Prostate gland (tissue), 2 donors: ENCODE measurements around the gene NELFB. TPM values are rescaled to one million over a fixed set of nuclear protein-coding genes. Genes with fewer than 3 reads are reported as not detected.

Experiments used
- DNase-seq: peaks from one replicate; pipeline ENCODE4 v3.0.0-alpha.2; 2019; ENCODE audit warnings: low spot score
- H3K27ac ChIP-seq, 2 donors: fragments of 200-600 bp; sonication (generic); 2 replicates each; pipeline ENCODE4 v1.5.1; 2017 to 2019
- H3K27me3 ChIP-seq: fragments of 200-600 bp; sonication (generic); replicated peaks from 2 replicates; pipeline ENCODE4 v1.5.1; 2019; ENCODE audit not compliant: insufficient read depth
- H3K36me3 ChIP-seq, 2 donors: fragments of 200-600 bp; sonication (generic); 1 replicate in 1 of 2; 2 replicates in 1 of 2; pipeline versions ENCODE4 v1.5.1 to v1.8.1; 2017 to 2019
- H3K4me1 ChIP-seq: fragments of 200-600 bp; sonication (generic); replicated peaks from 2 replicates; pipeline ENCODE4 v1.5.1; 2019
- H3K4me3 ChIP-seq, 2 donors: fragments of 200-600 bp; sonication (generic); 2 replicates each; pipeline ENCODE4 v1.5.1; 2017 to 2019
- H3K9me3 ChIP-seq: fragments of 200-600 bp; sonication (generic); 2 replicates; pipeline ENCODE4 v1.5.1; 2017
- CTCF ChIP-seq, 4 experiments: fragments of 200-600 bp in 2 of 4; fragments of 450-650 bp in 2 of 4; sonication (generic) in 2 of 4; IDR thresholded peaks; 1 replicate in 3 of 4; 2 replicates in 1 of 4; pipeline ENCODE4 v1.5.1; 2016 to 2019; ENCODE audit warnings: antibody characterized with exemption in 4 of 4, mild to moderate bottlenecking in 2 of 4, moderate library complexity in 2 of 4
- POLR2A ChIP-seq: fragments of 450-650 bp; IDR thresholded peaks from one replicate; pipeline ENCODE4 v1.6.1; 2016; ENCODE audit warnings: antibody characterized with exemption, mild to moderate bottlenecking
- POLR2AphosphoS5 ChIP-seq: sonication (generic); formaldehyde crosslinking; IDR thresholded peaks from one replicate; pipeline ENCODE4 v1.6.1; 2017; ENCODE audit warnings: antibody characterized with exemption
- WGBS: methylation state at CpG from one replicate; pipeline ENCODE4 v1.1.5; 2018; 5-methylcytosine and 5-hydroxymethylcytosine counted together
- intact Hi-C: fragments of 100-400 bp; cut with DNase I; formaldehyde crosslinking; loops from one replicate; pipeline ENCODE4 v1.14.2; 2022
- total RNA-seq, 2 donors: library from RNA; depleted of rRNA; stranded (reverse); fragments of >200 nt; gene quantifications; one replicate each; pipeline ENCODE4 v1.1.0, GENCODE V29; 2016

The NELFB gene
- total RNA-seq, 2 donors from 2014 or later: 44.9 to 82.1 TPM

GRCh38 chr9:137223078-137223970, 31.8 kb upstream of the NELFB start:
- no peaks in the 10 kb centered on the region for H3K36me3 ChIP-seq
- peak; percentile 96 for DNase-seq
- 2% methylated on average over 29 of the region's 63 CpGs for WGBS
- TF ChIP-seq POLR2AphosphoS5: peak; percentile 98
- peak in 1 of 4 experiments; percentile 11 for TF ChIP-seq CTCF (IDR thresholded peaks at IDR 0.05)
- TF ChIP-seq POLR2A: peak; percentile 34
- peak overlapping the region; percentile 76 to 78 for H3K27ac ChIP-seq
- H3K4me1 ChIP-seq: peaks cover 4% of the 10 kb centered on the region
- intact Hi-C loops: no loop called here
- no peaks in the 10 kb centered on the region for H3K9me3 ChIP-seq
- no peaks in the 10 kb centered on the region for H3K27me3 ChIP-seq
- H3K4me3 ChIP-seq: peak overlapping the region; percentile 45 to 54

GRCh38 chr9:137224830-137225694, 30.1 kb upstream of the NELFB start, which contains the start of gene CYSRT1:
CYSRT1 (plus strand) TSS chr9:137225174; CDS start chr9:137225622, 448 bp downstream.
- Histone ChIP-seq H3K27ac (peak within 1 kb of the TSS; percentile 78 to 79), H3K4me1 (peaks cover 4% of the 10 kb centered on the region), H3K9me3 (no peaks in the 10 kb centered on the region), H3K27me3 (no peaks in the 10 kb centered on the region), H3K4me3 (peak within 1 kb of the TSS; percentile 45 to 54), H3K36me3 (no peaks in the 10 kb centered on the region)
- DNase-seq: no peak
- TF ChIP-seq POLR2A: no peak
- TF ChIP-seq POLR2AphosphoS5: no peak
- TF ChIP-seq CTCF (IDR thresholded peaks at IDR 0.05): no peak
- WGBS: 58% methylated on average over 23 of the region's 23 CpGs
- intact Hi-C loops: loop anchor here (5.0 kb wide), 1 partner anchor 108 kb away; no protein-coding TSS in a partner anchor

GRCh38 chr9:137225699-137226331, 29.3 kb upstream of the NELFB start:
- no peak for DNase-seq
- no peaks in the 10 kb centered on the region for H3K36me3 ChIP-seq
- WGBS: 56% methylated on average over 21 of the region's 21 CpGs
- peaks cover 4% of the 10 kb centered on the region for H3K4me1 ChIP-seq
- intact Hi-C loops: loop anchor here (5.0 kb wide), 1 partner anchor 109 kb away; no protein-coding TSS in a partner anchor
- H3K27ac ChIP-seq: peak overlapping the region in 1 of 2 donors; percentile 79
- H3K27me3 ChIP-seq: peaks cover under 1% of the 10 kb centered on the region
- TF ChIP-seq POLR2AphosphoS5 (no peak), CTCF (IDR thresholded peaks at IDR 0.05) (no peak), POLR2A (no peak)
- no peaks in the 10 kb centered on the region for H3K9me3 ChIP-seq
- no peak overlapping the region for H3K4me3 ChIP-seq

- Histone ChIP-seq H3K9me3 (no peaks in the 10 kb centered on the region), H3K36me3 (no peaks in the 10 kb centered on the region), H3K4me3 (no peak overlapping the region), H3K4me1 (peaks cover 4% of the 10 kb centered on the region), H3K27me3 (peaks cover 4% of the 10 kb centered on the region), H3K27ac (peak overlapping the region; percentile 66 to 79)
- WGBS: 50% methylated on average over 18 of the region's 18 CpGs
- no peak for TF ChIP-seq POLR2AphosphoS5
- TF ChIP-seq CTCF (IDR thresholded peaks at IDR 0.05): no peak
- no peak for TF ChIP-seq POLR2A
- no peak for DNase-seq
- intact Hi-C loops: loop anchor here (5.0 kb wide), 1 partner anchor 109 kb away; no protein-coding TSS in a partner anchor
Observed at GRCh38 chr9:137226338-137227053, 28.6 kb upstream of the NELFB start.
